HL-60/S4 treated with retinoic acid at 250 ng/mL for 4 days and 3 days (cell line): Measurements from ENCODE around the gene PSTPIP1.
"Not testable (repeated sequence)": the region's sequence is repeated elsewhere in the genome, so short reads cannot be mapped to it uniquely, and the experiment has no call there.

Experiments
- in situ Hi-C: fragments of 300-500 bp; cut with MboI; formaldehyde crosslinking; loops from 2 replicates; pipeline ENCODE4 v1.7.0; 2022; ENCODE audit warnings: low sequenced_read_pairs

Gene PSTPIP1

DNA sequence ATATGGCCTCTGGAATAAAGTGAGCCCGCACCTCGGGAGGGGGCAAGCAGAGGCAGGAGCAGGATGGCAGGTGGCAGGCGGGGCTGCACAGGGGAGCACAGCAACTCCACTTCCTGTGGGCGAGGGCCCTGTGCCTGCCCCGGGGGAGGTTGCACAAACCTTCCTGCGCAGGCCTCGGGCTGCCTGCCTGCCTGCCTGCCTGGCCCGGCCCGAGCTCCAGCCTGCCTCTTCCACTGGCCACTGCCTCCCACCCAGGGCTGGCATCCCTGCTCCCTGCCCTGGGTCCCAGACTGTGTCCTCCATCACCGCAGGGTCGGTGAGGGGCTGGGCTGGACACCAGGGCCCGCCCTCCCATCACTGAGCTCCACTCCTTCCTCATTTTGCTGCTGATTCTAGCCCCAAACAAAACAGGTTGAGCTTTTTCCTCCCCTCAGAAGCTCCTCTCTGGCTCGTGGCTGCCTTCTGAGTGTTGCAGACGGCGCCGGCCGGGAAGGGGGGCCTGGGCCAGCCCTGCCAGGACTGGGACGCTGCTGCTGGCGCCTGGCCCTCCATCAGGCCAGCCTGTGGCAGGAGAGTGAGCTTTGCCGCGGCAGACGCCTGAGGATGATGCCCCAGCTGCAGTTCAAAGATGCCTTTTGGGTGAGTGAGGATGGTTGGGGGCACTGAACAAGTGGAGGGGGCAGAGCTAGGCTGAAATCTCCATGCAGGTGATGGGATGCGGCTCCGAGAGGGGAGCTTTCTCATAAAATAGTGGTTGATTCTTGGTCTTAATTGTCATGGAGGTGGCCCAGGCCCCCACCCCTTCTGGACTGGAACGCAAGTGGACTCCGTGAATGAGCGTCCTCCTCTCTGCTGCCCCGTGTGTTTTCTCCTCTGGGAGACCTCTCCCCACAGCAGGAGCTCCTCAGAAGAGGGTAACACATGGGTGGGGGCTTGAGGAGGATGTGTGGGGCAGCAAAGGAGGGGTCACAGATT, at the start of gene PSTPIP1:
Gene PSTPIP1, plus strand, starts transcription at position 156 of the 975 bp plus-strand sequence. Its CDS starts 448 bp downstream, at position 604.
- in situ Hi-C loops: no loop called here

DNA sequence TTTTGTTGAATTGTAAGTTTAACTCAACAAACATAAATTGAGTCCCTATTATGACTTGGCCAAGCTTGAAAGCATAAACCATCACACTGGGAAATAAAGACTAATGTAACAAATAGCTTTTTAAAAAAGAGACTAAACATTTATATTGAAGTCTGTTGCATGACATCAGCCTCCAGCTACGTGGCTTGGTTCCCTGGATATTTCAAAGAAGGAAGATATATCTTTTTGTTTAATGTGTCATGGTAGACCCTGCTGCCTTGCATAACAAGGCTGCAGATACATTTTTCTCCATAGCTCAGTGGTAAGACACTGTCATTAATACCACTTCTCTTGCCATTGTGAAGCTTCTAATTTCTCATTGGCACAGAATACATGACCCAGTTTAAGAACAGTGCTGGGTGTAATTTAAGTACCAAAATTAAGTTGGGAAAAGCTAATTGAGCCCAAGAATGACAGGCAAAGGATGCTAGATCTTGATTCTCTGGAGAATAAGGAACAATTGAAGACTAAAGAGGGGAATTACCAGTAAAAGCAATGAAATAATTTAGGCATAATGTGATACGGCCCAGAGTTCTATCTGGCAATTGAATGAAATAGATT, 49.3 kb upstream of the PSTPIP1 start:
- in situ Hi-C loops: no loop called here

DNA sequence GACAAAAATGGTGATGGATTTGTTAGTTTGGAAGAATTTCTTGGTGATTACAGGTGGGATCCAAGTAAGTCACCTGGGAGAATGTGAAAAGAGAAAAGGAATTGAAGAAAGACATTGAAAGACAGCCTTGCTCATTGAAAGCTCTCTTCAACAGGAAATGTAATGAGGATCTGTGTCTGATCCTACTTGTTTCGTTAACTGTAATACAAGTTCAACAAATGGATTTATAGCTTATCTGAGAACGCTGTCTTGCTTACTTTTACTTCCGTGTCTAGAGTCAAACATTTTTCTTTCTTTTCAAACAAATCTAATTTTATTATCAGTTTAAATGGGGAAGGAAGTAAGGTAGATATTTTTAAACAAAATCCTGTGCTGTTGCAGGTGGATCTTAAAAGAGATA, 47.5 kb upstream of the PSTPIP1 start:
- in situ Hi-C loops: no loop called here

GRCh38 chr15:76951220-76951619, 43.7 kb upstream of the PSTPIP1 start:
- in situ Hi-C loops: no loop called here

GRCh38 chr15:76953913-76954312, 41.0 kb upstream of the PSTPIP1 start:
- in situ Hi-C loops: no loop called here

DNA sequence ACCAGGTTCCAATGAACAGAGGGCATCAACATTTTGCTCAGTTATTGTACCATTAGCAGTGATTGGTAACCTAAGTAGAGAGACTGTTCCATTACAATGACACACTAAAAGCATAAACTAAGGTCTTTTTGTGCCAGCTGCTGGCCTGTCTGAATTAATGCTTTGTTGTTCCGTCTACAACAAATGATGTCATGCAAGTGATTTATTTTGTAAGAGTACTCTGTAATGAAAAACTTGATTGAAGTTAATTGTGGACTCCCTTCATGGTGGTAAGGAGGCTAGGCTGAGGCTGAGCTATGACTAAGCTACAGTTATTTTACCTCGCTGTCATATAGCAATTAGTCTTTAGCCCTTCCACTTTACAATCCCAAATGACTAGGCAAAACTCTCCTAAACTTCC, 40.2 kb upstream of the PSTPIP1 start:
- in situ Hi-C loops: no loop called here

DNA sequence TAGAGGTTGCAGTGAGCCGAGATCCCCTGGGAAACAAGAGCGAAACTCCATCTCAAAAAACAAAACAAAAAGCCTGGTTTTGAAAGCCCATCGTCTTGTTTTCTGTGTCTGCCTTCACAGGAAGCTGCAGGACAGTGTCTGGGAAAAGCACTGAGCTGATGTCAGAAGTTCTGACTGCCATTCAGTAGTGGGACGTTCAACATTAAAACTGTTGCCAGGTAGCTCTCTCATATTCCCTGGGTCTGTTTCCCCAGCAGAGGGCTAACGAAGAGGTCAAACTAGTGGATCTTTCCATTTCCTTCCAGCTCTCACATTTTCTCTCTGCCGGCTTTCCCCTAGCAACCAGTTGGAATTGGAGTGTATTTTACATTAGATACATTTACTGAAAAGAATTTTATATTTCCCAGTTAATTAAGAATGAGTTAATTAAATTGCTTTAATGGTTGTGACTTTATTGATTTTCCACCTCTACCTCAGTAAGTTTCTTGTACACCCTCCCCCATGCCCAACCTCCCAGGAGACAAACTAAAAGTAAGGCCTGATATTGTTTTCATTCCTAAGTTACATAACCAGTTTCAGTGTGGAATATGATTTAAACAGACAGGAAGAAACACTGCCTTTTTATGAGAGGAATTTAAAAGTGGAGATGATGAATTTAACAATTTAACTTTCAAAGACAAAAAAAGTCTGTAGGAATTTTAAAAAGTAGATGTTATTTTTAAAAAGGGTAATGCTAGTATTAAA, 33.5 kb upstream of the PSTPIP1 start:
- in situ Hi-C loops: no loop called here

DNA sequence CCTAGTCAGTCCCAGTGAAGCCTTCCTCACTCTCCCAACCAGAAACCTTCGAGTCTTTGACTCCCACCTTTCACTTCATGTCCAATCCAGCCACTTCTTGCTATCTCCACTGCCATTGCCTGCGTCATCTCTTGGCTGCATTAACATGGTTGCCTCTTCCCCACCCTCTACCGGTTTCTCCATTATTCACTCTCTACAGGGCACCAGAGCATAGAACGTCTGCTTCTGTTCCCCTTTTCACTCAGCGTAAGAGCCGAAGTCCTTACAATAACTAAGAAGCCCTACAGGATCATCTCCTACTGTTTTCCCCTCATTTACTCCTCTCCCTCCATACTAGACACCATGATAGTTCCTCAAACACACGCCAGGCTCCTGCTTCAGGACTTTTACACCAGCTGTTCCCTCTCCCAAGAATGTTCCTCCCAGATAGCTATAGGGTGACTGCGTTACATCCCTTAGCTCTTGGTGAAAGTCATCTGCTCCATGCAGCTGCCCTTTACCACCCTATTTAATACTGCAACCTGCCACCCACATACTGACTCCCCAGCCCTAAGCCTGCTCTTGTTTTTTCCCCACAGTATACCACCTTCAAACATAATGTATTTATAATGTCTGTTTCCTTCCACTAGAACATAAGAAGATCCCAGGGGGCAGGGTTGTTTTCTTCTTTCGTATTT, 32.5 kb upstream of the PSTPIP1 start:
- in situ Hi-C loops: no loop called here

- in situ Hi-C loops: no loop called here
Measured at GRCh38 chr15:76963596-76963995, 31.3 kb upstream of the PSTPIP1 start.

DNA sequence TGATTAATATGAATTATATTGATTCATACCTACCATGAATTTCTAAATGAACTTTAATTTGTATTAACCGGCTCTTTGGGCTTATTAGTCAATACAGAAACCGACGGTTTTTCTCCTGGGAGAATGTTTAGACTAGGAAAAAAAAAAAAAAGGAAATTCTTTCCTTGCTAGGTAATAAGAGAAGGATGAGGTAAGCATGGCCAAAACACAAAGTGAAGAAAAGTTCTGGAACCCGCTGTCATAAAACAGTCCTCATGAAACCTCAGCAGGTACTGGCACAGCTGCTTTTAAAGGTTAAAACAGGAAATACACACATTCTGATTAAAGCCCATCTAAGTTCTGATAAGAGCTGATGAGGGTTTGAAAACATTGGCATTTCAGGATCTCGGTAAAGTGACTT, 30.8 kb upstream of the PSTPIP1 start:
- in situ Hi-C loops: no loop called here

- in situ Hi-C loops: not testable (repeated sequence)
Measured at GRCh38 chr15:76966051-76966450, 28.9 kb upstream of the PSTPIP1 start.

DNA sequence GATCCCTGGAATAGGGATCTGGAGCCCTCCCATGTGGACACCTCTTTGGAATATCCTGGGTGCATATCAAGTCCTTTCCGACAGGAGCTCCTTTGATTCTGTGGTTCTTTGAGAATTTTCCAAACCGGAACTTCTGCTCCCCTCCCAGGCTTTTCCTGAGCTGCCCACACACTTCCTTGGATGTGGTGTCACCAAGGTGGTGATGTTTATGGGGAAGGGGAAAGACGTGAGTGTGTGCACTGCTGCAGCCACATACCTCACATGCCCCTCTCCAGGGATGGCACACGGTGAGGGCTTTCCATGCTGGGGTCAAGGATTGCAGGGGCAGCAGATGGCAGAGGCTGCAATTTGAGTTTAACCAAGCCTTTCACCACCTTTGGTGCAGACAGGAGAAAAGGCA, 27.9 kb upstream of the PSTPIP1 start:
- in situ Hi-C loops: no loop called here

DNA sequence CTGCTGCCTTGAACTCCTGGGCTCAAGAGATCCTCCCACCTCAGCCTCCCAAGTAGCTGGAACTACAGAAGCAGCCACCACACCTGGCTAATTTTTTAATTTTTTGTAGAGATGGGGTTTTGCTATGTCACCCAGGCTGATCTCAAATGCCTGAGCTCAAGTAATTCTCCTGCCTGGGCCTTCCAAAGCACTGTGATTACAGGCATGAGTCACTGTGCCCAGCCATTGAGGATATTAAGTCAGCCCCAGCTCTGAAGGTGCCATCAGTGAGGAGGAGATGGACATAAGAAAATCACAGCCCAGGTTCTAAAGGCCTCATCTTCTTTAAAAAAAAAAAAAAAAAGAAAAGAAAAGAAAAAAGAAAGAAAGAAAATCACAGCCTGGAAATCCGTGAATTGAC, 26.6 kb upstream of the PSTPIP1 start:
- in situ Hi-C loops: no loop called here

DNA sequence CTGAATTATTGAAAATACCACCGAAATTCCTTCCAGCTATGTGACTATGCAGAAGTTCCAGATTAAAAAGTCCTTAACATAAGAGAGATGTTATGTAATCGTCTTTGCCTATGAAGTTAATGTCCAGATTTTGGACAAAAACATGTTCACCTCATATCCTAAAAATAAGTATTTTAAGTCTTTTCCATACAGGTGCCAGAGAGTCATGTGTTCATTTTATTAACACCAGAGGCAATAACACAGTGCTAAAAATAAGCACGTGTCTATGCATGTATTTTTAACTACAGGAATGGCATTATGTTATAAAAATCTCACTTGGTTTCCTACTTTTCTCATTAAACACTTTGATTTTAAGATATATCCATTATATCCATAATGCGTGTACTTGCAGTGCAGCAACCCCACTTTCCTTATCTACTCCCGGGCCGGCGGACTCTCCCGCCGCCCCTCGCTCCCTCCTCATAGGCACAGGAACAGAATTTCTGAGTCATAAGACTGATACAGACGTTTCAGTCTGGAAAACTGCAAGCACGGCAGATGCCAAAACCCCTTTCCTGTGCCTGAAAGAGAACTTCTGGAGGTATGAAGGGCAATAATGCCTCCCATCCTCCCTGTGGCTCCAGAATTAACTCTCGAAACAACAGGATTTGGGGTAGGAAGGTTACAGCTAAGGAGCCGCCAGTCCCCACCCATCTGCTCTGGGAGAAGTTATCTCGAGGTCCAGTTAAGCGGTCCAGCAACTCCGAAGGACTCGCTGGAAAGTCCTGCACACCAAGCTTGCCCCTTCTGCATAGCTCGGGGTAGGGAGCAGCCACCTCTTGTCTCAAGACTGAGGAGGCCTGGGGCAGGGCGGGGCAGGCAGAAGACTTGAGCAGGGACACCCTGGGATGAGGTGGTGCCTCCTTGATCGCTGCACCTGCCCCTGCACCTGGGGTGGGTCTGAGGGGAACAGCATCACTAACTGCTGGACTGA, 22.3 kb upstream of the PSTPIP1 start:
- in situ Hi-C loops: no loop called here

- in situ Hi-C loops: no loop called here
Measured at GRCh38 chr15:76973362-76973743, 21.6 kb upstream of the PSTPIP1 start.

- in situ Hi-C loops: no loop called here
Measured at GRCh38 chr15:76973906-76974305, 21.0 kb upstream of the PSTPIP1 start.

DNA sequence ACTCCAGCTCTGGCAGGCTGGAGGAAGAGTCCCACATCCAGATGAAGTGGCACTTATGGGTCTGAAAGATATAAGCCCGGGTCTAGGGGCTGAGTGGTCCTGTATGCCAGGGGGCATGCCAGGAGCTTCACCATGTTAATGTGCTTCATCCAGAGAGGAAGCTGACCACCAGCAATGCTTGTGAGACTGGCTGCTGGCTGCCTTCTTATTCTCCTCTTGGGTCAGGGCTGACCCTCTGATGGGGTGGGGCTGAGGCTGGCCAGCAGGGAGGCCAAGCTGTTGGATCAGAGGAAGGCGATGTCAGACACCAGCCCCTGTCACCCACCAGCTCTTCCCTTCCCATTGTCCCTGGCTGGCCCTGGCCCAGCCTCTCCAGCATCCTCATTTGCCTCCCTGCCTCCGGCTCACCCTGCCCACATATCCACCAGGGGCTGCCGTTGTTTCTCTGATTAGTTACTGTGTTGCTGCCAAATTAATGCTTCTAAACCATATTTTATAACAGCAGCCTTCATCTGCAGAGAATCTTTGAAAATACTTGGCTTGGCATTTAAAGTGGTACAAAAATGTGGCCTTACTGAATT, 20.4 kb upstream of the PSTPIP1 start:
- in situ Hi-C loops: no loop called here

DNA sequence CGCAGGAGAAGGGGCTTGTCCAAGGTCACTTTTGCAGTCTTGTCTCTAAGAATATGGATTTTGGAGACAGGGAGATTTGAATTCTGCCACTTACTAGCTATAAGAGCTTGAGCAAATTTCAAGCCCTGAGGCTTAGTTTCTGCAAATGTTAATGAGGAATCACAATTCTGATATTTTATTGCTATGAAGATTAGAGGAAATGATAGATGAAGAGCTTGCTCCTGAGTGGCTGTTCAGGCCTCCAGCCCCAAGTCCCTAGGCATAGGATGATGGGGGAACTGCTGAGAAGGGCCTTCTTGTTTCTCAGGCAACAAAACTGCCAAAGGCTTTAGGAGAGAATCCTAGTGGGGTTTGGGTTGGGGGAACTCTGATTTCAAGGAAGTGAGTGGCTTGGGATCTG, 18.8 kb upstream of the PSTPIP1 start:
- in situ Hi-C loops: no loop called here

GRCh38 chr15:76976572-76977270, 18.2 kb upstream of the PSTPIP1 start:
- in situ Hi-C loops: no loop called here
